Small intestine (tissue), 7 donors: Measurements from ENCODE around the gene S100A16. TPM values are rescaled to one million over a fixed set of nuclear protein-coding genes. Genes with fewer than 3 reads are reported as not detected.

Experiments used
- DNase-seq, 2 donors: peaks; one replicate each; pipeline versions ENCODE4 v3.0.0 to v3.0.0-alpha.2; 2013
- FAIRE-seq: peaks from 2 replicates; lab custom pipeline; 2012; peaks lifted over from hg19 to GRCh38; lab: Jason Lieb, UNC
- H3K27ac ChIP-seq, 3 donors: one replicate each; pipeline ENCODE4 v1.5.1; 2013; ENCODE audit warnings: low read length in 2 of 3, mild to moderate bottlenecking in 2 of 3, control low read depth in 1 of 3, inconsistent platforms in 1 of 3, low read depth in 1 of 3, moderate library complexity in 1 of 3
- H3K27me3 ChIP-seq, 3 donors: one replicate each; pipeline ENCODE4 v1.6.1; 2013; ENCODE audit warnings: low read length in 3 of 3, inconsistent platforms in 1 of 3; ENCODE audit not compliant: control insufficient read depth in 3 of 3, insufficient read depth in 3 of 3
- H3K36me3 ChIP-seq, 3 donors: one replicate each; pipeline ENCODE4 v1.6.1; 2013; ENCODE audit warnings: low read length in 3 of 3, inconsistent platforms in 1 of 3, low read depth in 1 of 3, mild to moderate bottlenecking in 1 of 3, moderate library complexity in 1 of 3; ENCODE audit not compliant: control insufficient read depth in 3 of 3, insufficient read depth in 2 of 3
- H3K4me1 ChIP-seq, 3 donors: one replicate each; pipeline ENCODE4 v1.6.1; 2013; ENCODE audit warnings: low read length in 2 of 3, inconsistent platforms in 1 of 3, low read depth in 1 of 3, mild to moderate bottlenecking in 1 of 3, moderate library complexity in 1 of 3; ENCODE audit not compliant: control insufficient read depth in 3 of 3, insufficient read depth in 2 of 3
- H3K4me3 ChIP-seq, 3 donors: one replicate each; pipeline ENCODE4 v1.5.1; 2013; ENCODE audit warnings: low read length in 3 of 3, control low read depth in 1 of 3, inconsistent platforms in 1 of 3, low read depth in 1 of 3, mild to moderate bottlenecking in 1 of 3, moderate library complexity in 1 of 3
- H3K9me3 ChIP-seq, 2 donors: one replicate each; pipeline ENCODE4 v1.6.1; 2013; ENCODE audit warnings: low read depth in 1 of 2, low read length in 1 of 2; ENCODE audit not compliant: control insufficient read depth in 2 of 2, insufficient read depth in 1 of 2
- WGBS, 3 donors: extraction: QIAGEN DNeasy Blood & Tissue Kit; methylation state at CpG; one replicate each; pipeline ENCODE4 v1.1.7; 2013; 5-methylcytosine and 5-hydroxymethylcytosine counted together
- polyA plus RNA-seq, 4 donors: library from polyadenylated mRNA; stranded (reverse) in 3 of 4; unstranded in 1 of 4; fragments of 200-250 nt in 3 of 4; fragments of 120-200 nt in 1 of 4; gene quantifications; one replicate each; pipeline versions ENCODE4 v1.2.1 to v1.2.3, GENCODE V29; 2013
- donor health status: healthy with polysubstance abuse.
- donor health status: control.
- donor health status: control.
- donor health status: Bipolar disorder and iron deficiency.
- donor health status: healthy.

Gene S100A16
- polyA plus RNA-seq, 4 donors, result 122 to 389 (median 315) TPM

GRCh38 chr1:153616917-153617311 lies 4.0 kb upstream of the S100A16 start:
- WGBS, 3 donors, result 49 to 59% (median 56%) methylated on average over 5 of the region's 5 CpGs
- Histone ChIP-seq H3K36me3 (peaks cover 0 to 21% (median 0%) of the 10 kb centered on the region in 3 donors), H3K9me3 (no peaks in the 10 kb centered on the region), H3K27ac (peak overlapping the region; percentile 86 to 91 (median 90)), H3K4me1 (peaks cover 4 to 45% (median 10%) of the 10 kb centered on the region in 3 donors), H3K27me3 (no peaks in the 10 kb centered on the region), H3K4me3 (no peak overlapping the region)
- peak in 1 of 2 donors; percentile 49 for DNase-seq
- FAIRE-seq, result no peak

GRCh38 chr1:153616144-153616916 lies 3.4 kb upstream of the S100A16 start, which contains the start of gene S100A14:
TSS of gene S100A14 (minus strand) at chr1:153616325. CDS start at chr1:153615858, 467 bp downstream.
- Histone ChIP-seq H3K4me3 (peak within 1 kb of the TSS; percentile 40 to 57 (median 47)), H3K36me3 (peaks cover 0 to 21% (median 0%) of the 10 kb centered on the region in 3 donors), H3K27me3 (no peaks in the 10 kb centered on the region), H3K4me1 (peaks cover 4 to 49% (median 10%) of the 10 kb centered on the region in 3 donors), H3K27ac (peak within 1 kb of the TSS; percentile 86 to 91 (median 90)), H3K9me3 (no peaks in the 10 kb centered on the region)
- DNase-seq, result peak; percentile 96
- no peak for FAIRE-seq
- 28 to 44% (median 42%) methylated on average over 9 to 10 of the region's 10 CpGs for WGBS, 3 donors

- DNase-seq (no peak), FAIRE-seq (no peak)
- H3K4me3 ChIP-seq, result peak overlapping the region; percentile 40 to 57 (median 47)
- H3K4me1 ChIP-seq, result peaks cover 4 to 57% (median 10%) of the 10 kb centered on the region in 3 donors
- no peaks in the 10 kb centered on the region for H3K27me3 ChIP-seq
- peak overlapping the region; percentile 50 to 90 (median 86) for H3K27ac ChIP-seq
- peaks cover 0 to 19% (median 0%) of the 10 kb centered on the region in 3 donors for H3K36me3 ChIP-seq
- 33 to 78% (median 73%) methylated on average over 2 of the region's 2 CpGs for WGBS, 3 donors
- no peaks in the 10 kb centered on the region for H3K9me3 ChIP-seq
Observed at GRCh38 chr1:153615406-153615805, 2.5 kb upstream of the S100A16 start.

GRCh38 chr1:153614906-153615305 lies 2.0 kb upstream of the S100A16 start:
- no peak for FAIRE-seq
- Histone ChIP-seq H3K27me3 (no peaks in the 10 kb centered on the region), H3K36me3 (peaks cover 0 to 16% (median 0%) of the 10 kb centered on the region in 3 donors), H3K9me3 (no peaks in the 10 kb centered on the region), H3K4me1 (peaks cover 4 to 62% (median 10%) of the 10 kb centered on the region in 3 donors), H3K27ac (peak overlapping the region; percentile 17 to 86 (median 50)), H3K4me3 (peak overlapping the region in 2 of 3 donors; percentile 47 to 57)
- no peak for DNase-seq
- WGBS, 3 donors, result 79 to 90% (median 81%) methylated on average over 7 of the region's 7 CpGs

- H3K4me1 ChIP-seq, result peaks cover 4 to 67% (median 10%) of the 10 kb centered on the region in 3 donors
- peak overlapping the region; percentile 17 to 86 (median 50) for H3K27ac ChIP-seq
Observed at GRCh38 chr1:153614189-153614900, 1.4 kb upstream of the S100A16 start.

GRCh38 chr1:153613406-153613805 lies 469 bp upstream of the S100A16 start:
- H3K27ac ChIP-seq, result peak overlapping the region; percentile 92 to 96 (median 92)
- H3K36me3 ChIP-seq, result peaks cover 0 to 10% (median 0%) of the 10 kb centered on the region in 3 donors
- peaks cover 5 to 75% (median 10%) of the 10 kb centered on the region in 3 donors for H3K4me1 ChIP-seq
- no peaks in the 10 kb centered on the region for H3K27me3 ChIP-seq
- FAIRE-seq (no peak), DNase-seq (peak in 1 of 2 donors; percentile 20)
- H3K4me3 ChIP-seq, result peak overlapping the region in 2 of 3 donors; percentile 48 to 80
- no peaks in the 10 kb centered on the region for H3K9me3 ChIP-seq
- 38 to 65% (median 56%) methylated on average over 5 of the region's 5 CpGs for WGBS, 3 donors

More at GRCh38 chr1:153614189-153614900, 1.4 kb upstream of the S100A16 start:
- peaks cover 0 to 15% (median 0%) of the 10 kb centered on the region in 3 donors for H3K36me3 ChIP-seq
- DNase-seq (peak; percentile 35 to 48), FAIRE-seq (no peak)
- 44 to 57% (median 47%) methylated on average over 2 of the region's 2 CpGs for WGBS, 3 donors
- H3K4me3 ChIP-seq, result peak overlapping the region in 2 of 3 donors; percentile 47 to 57
- H3K27me3 ChIP-seq, result no peaks in the 10 kb centered on the region
- no peaks in the 10 kb centered on the region for H3K9me3 ChIP-seq

GRCh38 chr1:153612111-153612754 lies 704 bp downstream of the S100A16 start:
- DNase-seq (peak; percentile 35 to 62), FAIRE-seq (no peak)
- no peaks in the 10 kb centered on the region for H3K9me3 ChIP-seq
- peaks cover 0 to 22% (median 2%) of the 10 kb centered on the region in 3 donors for H3K36me3 ChIP-seq
- peak overlapping the region; percentile 45 to 80 (median 48) for H3K4me3 ChIP-seq
- no peaks in the 10 kb centered on the region for H3K27me3 ChIP-seq
- 10 to 52% (median 29%) methylated on average over 11 of the region's 11 CpGs for WGBS, 3 donors
- peaks cover 7 to 75% (median 9%) of the 10 kb centered on the region in 3 donors for H3K4me1 ChIP-seq
- H3K27ac ChIP-seq, result peak overlapping the region; percentile 92 to 96 (median 92)
